K562 (cell line): ENCODE results near the gene MAP3K20.

Experiments used
- CREB1 ChIP-seq, 2 experiments: sonication (generic) in 1 of 2; formaldehyde crosslinking in 1 of 2; IDR thresholded peaks; 2 replicates each; pipeline versions ENCODE4 v1.6.1 to v1.8.0; 2012 to 2022; ENCODE audit warnings: inconsistent platforms in 1 of 2, mild to moderate bottlenecking in 1 of 2, missing genetic modification reagents in 1 of 2, moderate library complexity in 1 of 2
- IFI16 ChIP-seq: fragments of 250-450 bp; sonication (Bioruptor Pico); IDR thresholded peaks from 2 replicates; pipeline ENCODE4 v2.1.2; 2022; ENCODE audit warnings: mild to moderate bottlenecking, inconsistent platforms
- KAT2B ChIP-seq: IDR thresholded peaks from one replicate; pipeline ENCODE4 v1.6.1; 2012; ENCODE audit warnings: low read depth, mild to moderate bottlenecking, control low read depth, inconsistent platforms, low read length, moderate library complexity
- NFXL1 ChIP-seq: fragments of 450-650 bp; formaldehyde crosslinking; IDR thresholded peaks from 2 replicates; pipeline ENCODE4 v1.4.0; 2021; ENCODE audit warnings: mild to moderate bottlenecking
- TF ChIP-seq, protein P1 (sequence below): sonication (generic); formaldehyde crosslinking; IDR thresholded peaks from 2 replicates; pipeline ENCODE4 v1.8.0; 2022; ENCODE audit warnings: missing genetic modification reagents, mild to moderate bottlenecking, borderline replicate concordance
- TF ChIP-seq, protein P2 (sequence below), 3 experiments: IDR thresholded peaks in 2 of 3; conservative IDR thresholded peaks in 1 of 3; 2 replicates each; pipeline ENCODE4 v1.5.1; 2011 to 2012; ENCODE audit warnings: low read length in 3 of 3, mild to moderate bottlenecking in 3 of 3, control low read depth in 2 of 3, improper control_type of control experiment in 1 of 3, inconsistent platforms in 1 of 3, low read depth in 1 of 3, mixed read lengths in 1 of 3, moderate library complexity in 1 of 3; ENCODE audit not compliant: insufficient read depth in 2 of 3

DNA sequence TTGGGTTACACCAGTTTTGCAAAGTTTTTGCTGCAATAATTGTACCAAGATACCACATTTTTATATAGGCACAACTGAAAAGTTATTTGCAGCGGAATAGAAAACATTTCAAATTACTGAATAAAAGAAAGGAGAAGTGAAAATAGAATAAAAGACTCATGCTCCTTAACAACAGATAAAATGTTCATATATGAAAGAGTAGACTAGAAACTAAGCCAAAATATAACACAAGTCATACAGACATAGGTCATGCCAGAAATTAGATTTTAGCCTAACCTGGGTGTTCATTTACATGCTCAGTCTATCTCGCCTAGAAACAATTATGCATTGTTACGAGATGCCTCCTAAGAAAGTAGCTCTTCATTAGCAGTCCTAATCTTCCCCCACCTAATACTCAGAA is 16.4 kb upstream of the MAP3K20 start:
- TF ChIP-seq NFXL1 (CRISPR knock-in tag) = no peak
- no peak for TF ChIP-seq CREB1 (IDR thresholded peaks at IDR 0.05)
- TF ChIP-seq CREB1 (CRISPR knock-in tag; IDR thresholded peaks at IDR 0.05) = no peak
- TF ChIP-seq, protein P1, sequence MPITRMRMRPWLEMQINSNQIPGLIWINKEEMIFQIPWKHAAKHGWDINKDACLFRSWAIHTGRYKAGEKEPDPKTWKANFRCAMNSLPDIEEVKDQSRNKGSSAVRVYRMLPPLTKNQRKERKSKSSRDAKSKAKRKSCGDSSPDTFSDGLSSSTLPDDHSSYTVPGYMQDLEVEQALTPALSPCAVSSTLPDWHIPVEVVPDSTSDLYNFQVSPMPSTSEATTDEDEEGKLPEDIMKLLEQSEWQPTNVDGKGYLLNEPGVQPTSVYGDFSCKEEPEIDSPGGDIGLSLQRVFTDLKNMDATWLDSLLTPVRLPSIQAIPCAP (CRISPR knock-in tag) = no peak
- TF ChIP-seq, protein P2, sequence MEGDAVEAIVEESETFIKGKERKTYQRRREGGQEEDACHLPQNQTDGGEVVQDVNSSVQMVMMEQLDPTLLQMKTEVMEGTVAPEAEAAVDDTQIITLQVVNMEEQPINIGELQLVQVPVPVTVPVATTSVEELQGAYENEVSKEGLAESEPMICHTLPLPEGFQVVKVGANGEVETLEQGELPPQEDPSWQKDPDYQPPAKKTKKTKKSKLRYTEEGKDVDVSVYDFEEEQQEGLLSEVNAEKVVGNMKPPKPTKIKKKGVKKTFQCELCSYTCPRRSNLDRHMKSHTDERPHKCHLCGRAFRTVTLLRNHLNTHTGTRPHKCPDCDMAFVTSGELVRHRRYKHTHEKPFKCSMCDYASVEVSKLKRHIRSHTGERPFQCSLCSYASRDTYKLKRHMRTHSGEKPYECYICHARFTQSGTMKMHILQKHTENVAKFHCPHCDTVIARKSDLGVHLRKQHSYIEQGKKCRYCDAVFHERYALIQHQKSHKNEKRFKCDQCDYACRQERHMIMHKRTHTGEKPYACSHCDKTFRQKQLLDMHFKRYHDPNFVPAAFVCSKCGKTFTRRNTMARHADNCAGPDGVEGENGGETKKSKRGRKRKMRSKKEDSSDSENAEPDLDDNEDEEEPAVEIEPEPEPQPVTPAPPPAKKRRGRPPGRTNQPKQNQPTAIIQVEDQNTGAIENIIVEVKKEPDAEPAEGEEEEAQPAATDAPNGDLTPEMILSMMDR (IDR thresholded peaks at IDR 0.05 in 2 of 3, conservative IDR thresholded peaks at IDR 0.05 in 1 of 3; ENCODE audit: insufficient read depth in 2 of 3, low read depth in 1 of 3, low read length in 3 of 3) = no peak
- TF ChIP-seq IFI16 (CRISPR knock-in tag) = no peak
- no peak for TF ChIP-seq KAT2B
